Spleen (tissue), 7 donors: Measurements from ENCODE around the gene DNAH12.

Source experiments
- CTCF ChIP-seq, 11 experiments: fragments of 200-600 bp in 7 of 11; fragments of 450-650 bp in 4 of 11; sonication (generic) in 4 of 11; IDR thresholded peaks in 8 of 11; conservative IDR thresholded peaks in 3 of 11; 1 replicate in 7 of 11; 2 replicates in 4 of 11; pipeline versions ENCODE4 v1.4.0 to v1.8.0; 2016 to 2021; ENCODE audit warnings: antibody characterized with exemption in 11 of 11, inconsistent platforms in 4 of 11, mild to moderate bottlenecking in 1 of 11
- POLR2A ChIP-seq, 3 donors: fragments of 450-650 bp; IDR thresholded peaks; one replicate each; pipeline ENCODE4 v1.5.1; 2017; ENCODE audit warnings: antibody characterized with exemption in 3 of 3, mild to moderate bottlenecking in 1 of 3
- POLR2AphosphoS5 ChIP-seq, 3 donors: sonication (generic); formaldehyde crosslinking; IDR thresholded peaks; one replicate each; pipeline ENCODE4 v1.5.1; 2017; ENCODE audit warnings: antibody characterized with exemption in 3 of 3
- donor health status: DM: no; HTN: no; CAD: no; lungs with moderate emphysema.
- donor health status: DM: no; HTN: no; CAD: no.
- donor health status: DM: no; HTN: no; CAD: no.

GRCh38 chr3:57512166-57512565, 32.0 kb downstream of the DNAH12 start:
- TF ChIP-seq CTCF (IDR thresholded peaks at IDR 0.05 in 8 of 11, conservative IDR thresholded peaks at IDR 0.05 in 3 of 11): no peak
- TF ChIP-seq POLR2A (IDR thresholded peaks at IDR 0.05): no peak
- TF ChIP-seq POLR2AphosphoS5 (IDR thresholded peaks at IDR 0.05): no peak
